SU-DHL-6 (cell line): ENCODE data around the gene ZGRF1.

Experiments used
- CTCF ChIP-seq: fragments of 200-600 bp; sonication (generic); IDR thresholded peaks from one replicate; pipeline ENCODE4 v1.5.1; 2017; ENCODE audit warnings: antibody characterized with exemption, mild to moderate bottlenecking, low read length, moderate library complexity; ENCODE audit not compliant: insufficient read depth, poor library complexity, severe bottlenecking
- EZH2phosphoT487 ChIP-seq: fragments of 200-600 bp; sonication (generic), shearing (Covaris generic); conservative IDR thresholded peaks from 2 replicates; pipeline ENCODE4 v1.6.1; 2018; ENCODE audit warnings: mild to moderate bottlenecking, antibody characterized with exemption, low read length, moderate library complexity, mixed read lengths

GRCh38 chr4:112593438-112594133 is 43.1 kb downstream of the ZGRF1 start:
- TF ChIP-seq EZH2phosphoT487 (no peak), CTCF (no peak)
